HCT116 (cell line): ENCODE data around the gene TMEM38A. TPM values are rescaled to one million over a fixed set of nuclear protein-coding genes. Genes with fewer than 3 reads are reported as not detected.

Experiments
- ATAC-seq: fragments of 200-7000 bp; cut with Tn5 transposase; 2 replicates; pipeline ENCODE4 v1.9.1; 2020; ENCODE audit warnings: mild to moderate bottlenecking, moderate library complexity
- BruUV-seq: library from RNA; stranded (reverse); fragments of 400-500 nt; replicated peaks from 2 replicates; lab custom pipeline; 2021; lab: Mats Ljungman, UMichigan
- CTCF ChIA-PET: fragments of 300-600 bp; sonication (Branson Sonifier 250); formaldehyde crosslinking; loops from one replicate; lab custom pipeline; 2021; ENCODE audit warnings: antibody characterized with exemption; lab: Charles Lee
- POLR2A ChIA-PET: fragments of 300-600, 350-600 bp; sonication (Branson Sonifier 250); formaldehyde crosslinking; loops from one replicate; lab custom pipeline; 2021; ENCODE audit warnings: antibody characterized with exemption; lab: Charles Lee
- RAD21 ChIA-PET, 2 experiments: fragments of 300-600 bp; sonication (Branson Sonifier 250); formaldehyde crosslinking; loops; one replicate each; lab custom pipeline; 2023; ENCODE audit warnings: low total read pairs in 2 of 2; ENCODE audit not compliant: uncharacterized antibody in 2 of 2, unreplicated experiment in 2 of 2, low non-redundant PET in 1 of 2; lab: Charles Lee
- DNase-seq: peaks from one replicate; pipeline ENCODE4 v3.0.0-alpha.2; 2010; ENCODE audit warnings: low read depth, low spot score
- H2AFZ ChIP-seq: fragments of 200-600 bp; shearing (Covaris generic), sonication (generic); 2 replicates; pipeline ENCODE4 v1.6.1; 2017; ENCODE audit warnings: low read depth, mixed run types, mixed read lengths, antibody characterized with exemption, low read length; ENCODE audit not compliant: poor library complexity, severe bottlenecking
- H3K27ac ChIP-seq: 2 replicates; pipeline ENCODE4 v1.5.1; 2012; ENCODE audit warnings: low read depth, low read length
- H3K27me3 ChIP-seq: fragments of 200-600 bp; sonication (generic); 2 replicates; pipeline ENCODE4 v1.6.1; 2016; ENCODE audit warnings: mixed run types, low read length, mixed read lengths; ENCODE audit not compliant: insufficient read depth
- H3K36me3 ChIP-seq, 2 experiments: fragments of 200-500 bp in 1 of 2; fragments of 200-600 bp in 1 of 2; sonication (Bioruptor generic) in 1 of 2; sonication (generic) in 1 of 2; 2 replicates each; pipeline versions ENCODE4 v1.5.1 to v1.6.1; 2014 to 2016; ENCODE audit warnings: low read length in 2 of 2, inconsistent platforms in 1 of 2, mixed read lengths in 1 of 2, mixed run types in 1 of 2; ENCODE audit not compliant: insufficient read depth in 2 of 2, control insufficient read depth in 1 of 2
- H3K4me1 ChIP-seq, 2 experiments: fragments of 200-600 bp in 1 of 2; sonication (generic) in 1 of 2; 2 replicates each; pipeline versions ENCODE4 v1.5.1 to v1.6.1; 2012 to 2017; ENCODE audit warnings: low read length in 2 of 2, inconsistent platforms in 1 of 2, mild to moderate bottlenecking in 1 of 2, mixed read lengths in 1 of 2, mixed run types in 1 of 2, moderate library complexity in 1 of 2; ENCODE audit not compliant: insufficient read depth in 2 of 2, control insufficient read depth in 1 of 2
- H3K4me2 ChIP-seq: fragments of 200-600 bp; sonication (generic); 2 replicates; pipeline ENCODE4 v1.6.1; 2017; ENCODE audit warnings: mixed run types, low read length, mixed read lengths
- H3K4me3 ChIP-seq, 2 experiments: fragments of 200-600 bp in 1 of 2; sonication (generic) in 1 of 2; replicated peaks in 1 of 2; 2 replicates each; pipeline ENCODE4 v1.5.1; 2011 to 2016; ENCODE audit warnings: low read length in 2 of 2, control low read depth in 1 of 2, low read depth in 1 of 2, mild to moderate bottlenecking in 1 of 2, mixed read lengths in 1 of 2, mixed run types in 1 of 2
- H3K79me2 ChIP-seq: fragments of 200-600 bp; sonication (generic); 2 replicates; pipeline ENCODE4 v1.6.1; 2017; ENCODE audit warnings: mild to moderate bottlenecking, mixed run types, low read length, moderate library complexity, mixed read lengths; ENCODE audit not compliant: insufficient read depth
- H3K9ac ChIP-seq: fragments of 200-600 bp; sonication (generic); 2 replicates; pipeline ENCODE4 v1.6.1; 2016; ENCODE audit warnings: low read length, mixed read lengths
- H3K9me2 ChIP-seq: fragments of 200-600 bp; sonication (generic), shearing (Covaris generic); 2 replicates; pipeline ENCODE4 v1.6.1; 2017; ENCODE audit warnings: mixed run types, mild to moderate bottlenecking, moderate library complexity; ENCODE audit not compliant: insufficient read depth
- H3K9me3 ChIP-seq, 2 experiments: fragments of 200-500 bp in 1 of 2; fragments of 200-600 bp in 1 of 2; sonication (Bioruptor generic) in 1 of 2; sonication (generic) in 1 of 2; 2 replicates each; pipeline ENCODE4 v1.6.1; 2014 to 2017; ENCODE audit warnings: low read length in 2 of 2, mixed read lengths in 2 of 2, inconsistent platforms in 1 of 2, low read depth in 1 of 2, mild to moderate bottlenecking in 1 of 2, mixed run types in 1 of 2, moderate library complexity in 1 of 2; ENCODE audit not compliant: control insufficient read depth in 1 of 2, insufficient read depth in 1 of 2
- H4K20me1 ChIP-seq: fragments of 200-600 bp; sonication (generic), shearing (Covaris generic); 2 replicates; pipeline ENCODE4 v1.6.1; 2017; ENCODE audit warnings: mixed run types, mild to moderate bottlenecking, moderate library complexity; ENCODE audit not compliant: insufficient read depth
- EGR1 ChIP-seq: IDR thresholded peaks from 2 replicates; pipeline ENCODE4 v1.6.1; 2012; ENCODE audit warnings: low read depth
- EZH2 ChIP-seq: fragments of 200-600 bp; sonication (generic); IDR thresholded peaks from 2 replicates; pipeline ENCODE4 v1.6.1; 2017; ENCODE audit warnings: antibody characterized with exemption, mixed run types
- EZH2phosphoT487 ChIP-seq: fragments of 200-600 bp; IDR thresholded peaks from 2 replicates; pipeline ENCODE4 v1.6.1; 2018; ENCODE audit warnings: antibody characterized with exemption, borderline replicate concordance
- JUND ChIP-seq: IDR thresholded peaks from 2 replicates; pipeline ENCODE4 v1.6.1; 2012
- MAX ChIP-seq: IDR thresholded peaks from 2 replicates; pipeline ENCODE4 v1.6.1; 2012
- POLR2A ChIP-seq: IDR thresholded peaks from 2 replicates; pipeline ENCODE4 v1.7.0; 2011; ENCODE audit warnings: borderline replicate concordance; ENCODE audit not compliant: insufficient read depth, insufficient read length; ENCODE audit errors: extremely low read depth
- RAD21 ChIP-seq: IDR thresholded peaks from 2 replicates; pipeline ENCODE4 v1.6.1; 2012; ENCODE audit warnings: low read depth, mild to moderate bottlenecking
- SIN3A ChIP-seq: IDR thresholded peaks from 2 replicates; pipeline ENCODE4 v1.6.1; 2012; ENCODE audit warnings: low read depth
- SRF ChIP-seq: IDR thresholded peaks from 2 replicates; pipeline ENCODE4 v1.6.1; 2012; ENCODE audit warnings: low read depth
- TCF7L2 ChIP-seq: IDR thresholded peaks from 2 replicates; pipeline ENCODE4 v1.7.0; 2011; ENCODE audit warnings: borderline replicate concordance, inconsistent platforms; ENCODE audit not compliant: insufficient read depth, insufficient read length; ENCODE audit errors: extremely low read depth
- YY1 ChIP-seq: IDR thresholded peaks from 2 replicates; pipeline ENCODE4 v1.6.1; 2011; ENCODE audit warnings: low read length, low read depth, moderate library complexity, mild to moderate bottlenecking; ENCODE audit not compliant: insufficient replicate concordance; ENCODE audit errors: extremely low read depth
- ZFX ChIP-seq: fragments of 450-650 bp; IDR thresholded peaks from 2 replicates; pipeline ENCODE4 v1.6.1; 2017
- ZNF274 ChIP-seq: fragments of 200-500 bp; sonication (Bioruptor generic); IDR thresholded peaks from 2 replicates; pipeline ENCODE4 v1.6.1; 2014; ENCODE audit warnings: mild to moderate bottlenecking, low read depth, low read length, inconsistent platforms
- intact Hi-C: fragments of 100-400 bp; cut with micrococcal nuclease; formaldehyde crosslinking; loops from 2 replicates; pipeline ENCODE4 v1.10.0; 2022
- total RNA-seq: library from RNA; stranded (reverse); gene quantifications from one replicate; pipeline ENCODE4 v1.2.1, GENCODE V29; 2021; ENCODE audit not compliant: unreplicated experiment
- TF ChIP-seq, protein P1 (sequence below): IDR thresholded peaks from 2 replicates; pipeline ENCODE4 v1.6.1; 2012; ENCODE audit warnings: low read depth

The TMEM38A gene
- total RNA-seq, 1 experiment from 2014 or later = 9.0 TPM

DNA sequence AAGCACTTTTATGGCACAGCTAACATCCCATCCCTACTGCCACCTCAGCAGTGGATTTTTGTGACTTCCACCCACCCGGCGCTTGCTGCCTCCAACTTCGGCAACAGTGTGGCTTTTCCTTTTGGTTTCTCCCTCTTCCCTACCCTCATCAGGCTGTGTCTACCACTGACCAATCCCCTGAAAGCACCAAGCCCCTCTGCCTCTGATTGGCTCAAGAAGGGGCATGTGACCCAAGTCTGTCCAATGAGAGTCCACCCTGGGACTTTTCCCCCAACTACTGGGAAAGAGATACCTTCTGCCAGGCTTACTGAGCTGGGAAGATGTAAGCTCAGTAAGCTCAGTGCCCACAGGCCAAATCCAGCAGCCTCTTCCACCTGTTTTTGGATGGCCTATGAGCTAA, 6.8 kb upstream of the TMEM38A start:
- Histone ChIP-seq H3K4me3 (no peak overlapping the region), H3K4me1 (peaks cover 4% of the 10 kb centered on the region in 2 experiments; a peak in 3 of 4 replicates), H3K4me2 (no peak overlapping the region), H3K9me2 (no peaks in the 10 kb centered on the region), H3K27ac (no peak overlapping the region), H4K20me1 (no peaks in the 10 kb centered on the region; the same call in 1 of the 2 replicates), H3K36me3 (peaks cover 37 to 61% of the 10 kb centered on the region in 2 experiments; a peak in 3 of 4 replicates), H2AFZ (no peak overlapping the region), H3K9me3 (no peaks in the 10 kb centered on the region), H3K27me3 (no peaks in the 10 kb centered on the region), H3K79me2 (peaks cover 48% of the 10 kb centered on the region), H3K9ac (no peak overlapping the region)
- BruUV-seq = no TSS peak
- ChIA-PET RAD21 (no interaction called here), CTCF (no interaction called here), POLR2A (no interaction called here)
- ATAC-seq (peak; percentile 84), DNase-seq (peak; percentile 19)
- intact Hi-C loops = no loop called here
- no peak for TF ChIP-seq EGR1
- TF ChIP-seq SIN3A = no peak
- TF ChIP-seq TCF7L2 = no peak
- TF ChIP-seq, protein P1, sequence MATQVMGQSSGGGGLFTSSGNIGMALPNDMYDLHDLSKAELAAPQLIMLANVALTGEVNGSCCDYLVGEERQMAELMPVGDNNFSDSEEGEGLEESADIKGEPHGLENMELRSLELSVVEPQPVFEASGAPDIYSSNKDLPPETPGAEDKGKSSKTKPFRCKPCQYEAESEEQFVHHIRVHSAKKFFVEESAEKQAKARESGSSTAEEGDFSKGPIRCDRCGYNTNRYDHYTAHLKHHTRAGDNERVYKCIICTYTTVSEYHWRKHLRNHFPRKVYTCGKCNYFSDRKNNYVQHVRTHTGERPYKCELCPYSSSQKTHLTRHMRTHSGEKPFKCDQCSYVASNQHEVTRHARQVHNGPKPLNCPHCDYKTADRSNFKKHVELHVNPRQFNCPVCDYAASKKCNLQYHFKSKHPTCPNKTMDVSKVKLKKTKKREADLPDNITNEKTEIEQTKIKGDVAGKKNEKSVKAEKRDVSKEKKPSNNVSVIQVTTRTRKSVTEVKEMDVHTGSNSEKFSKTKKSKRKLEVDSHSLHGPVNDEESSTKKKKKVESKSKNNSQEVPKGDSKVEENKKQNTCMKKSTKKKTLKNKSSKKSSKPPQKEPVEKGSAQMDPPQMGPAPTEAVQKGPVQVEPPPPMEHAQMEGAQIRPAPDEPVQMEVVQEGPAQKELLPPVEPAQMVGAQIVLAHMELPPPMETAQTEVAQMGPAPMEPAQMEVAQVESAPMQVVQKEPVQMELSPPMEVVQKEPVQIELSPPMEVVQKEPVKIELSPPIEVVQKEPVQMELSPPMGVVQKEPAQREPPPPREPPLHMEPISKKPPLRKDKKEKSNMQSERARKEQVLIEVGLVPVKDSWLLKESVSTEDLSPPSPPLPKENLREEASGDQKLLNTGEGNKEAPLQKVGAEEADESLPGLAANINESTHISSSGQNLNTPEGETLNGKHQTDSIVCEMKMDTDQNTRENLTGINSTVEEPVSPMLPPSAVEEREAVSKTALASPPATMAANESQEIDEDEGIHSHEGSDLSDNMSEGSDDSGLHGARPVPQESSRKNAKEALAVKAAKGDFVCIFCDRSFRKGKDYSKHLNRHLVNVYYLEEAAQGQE = no peak
- no peak for TF ChIP-seq ZFX
- no peak for TF ChIP-seq ZNF274
- TF ChIP-seq JUND = no peak
- TF ChIP-seq SRF = no peak
- no peak for TF ChIP-seq EZH2phosphoT487
- no peak for TF ChIP-seq RAD21
- TF ChIP-seq YY1 = no peak
- no peak for TF ChIP-seq MAX
- TF ChIP-seq EZH2 = no peak
- no peak for TF ChIP-seq POLR2A
